ENCODE data around the gene NUP214.

Gene NUP214

DNA sequence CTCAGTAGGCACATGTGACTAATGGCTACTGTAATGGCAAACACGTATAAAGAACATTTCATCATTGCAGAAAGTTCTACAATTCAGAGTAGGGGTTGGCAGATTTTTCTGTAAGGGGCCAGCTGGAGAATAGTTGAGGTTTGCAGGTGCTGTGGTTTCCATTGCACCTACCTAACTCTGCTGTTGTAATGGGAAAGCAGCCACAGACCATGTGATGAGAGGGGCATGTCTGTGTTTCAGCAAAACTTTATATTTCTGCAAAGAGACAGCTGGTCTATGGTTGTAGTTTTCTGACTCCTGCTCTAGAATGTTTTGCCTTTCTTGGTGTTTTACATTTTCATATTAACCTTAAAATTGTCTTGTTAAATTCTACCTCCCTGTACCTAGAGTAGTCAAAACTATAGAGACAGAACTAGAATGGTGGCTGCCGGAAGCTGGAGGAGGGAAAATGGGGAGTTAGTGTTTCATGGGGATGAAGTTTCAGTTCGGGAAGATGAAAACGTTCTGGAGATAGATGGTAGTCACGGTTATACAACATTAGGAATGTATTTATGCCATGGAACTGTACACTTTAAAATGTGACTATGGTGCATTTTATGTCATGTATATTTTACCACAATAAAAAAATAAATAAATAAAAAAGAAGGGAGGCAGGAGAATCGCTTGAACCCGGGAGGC lies 44.3 kb downstream of the NUP214 start:
- DNase-seq = no peak
- no peak overlapping the region for H3K4me3 Mint-ChIP-seq
- peaks cover 49% of the 10 kb centered on the region for H3K36me3 Mint-ChIP-seq (ENCODE audit: insufficient read depth)
- no peak for ATAC-seq (replicated peaks)
- peaks cover 4 to 10% of the 10 kb centered on the region in 2 donors for H3K4me1 Mint-ChIP-seq (ENCODE audit: low read depth in 2 of 2)
- H3K27me3 Mint-ChIP-seq = no peaks in the 10 kb centered on the region
- H3K9me3 Mint-ChIP-seq = no peaks in the 10 kb centered on the region
- H3K27ac Mint-ChIP-seq = peak overlapping the region in 1 of 2 donors; percentile 13

DNA sequence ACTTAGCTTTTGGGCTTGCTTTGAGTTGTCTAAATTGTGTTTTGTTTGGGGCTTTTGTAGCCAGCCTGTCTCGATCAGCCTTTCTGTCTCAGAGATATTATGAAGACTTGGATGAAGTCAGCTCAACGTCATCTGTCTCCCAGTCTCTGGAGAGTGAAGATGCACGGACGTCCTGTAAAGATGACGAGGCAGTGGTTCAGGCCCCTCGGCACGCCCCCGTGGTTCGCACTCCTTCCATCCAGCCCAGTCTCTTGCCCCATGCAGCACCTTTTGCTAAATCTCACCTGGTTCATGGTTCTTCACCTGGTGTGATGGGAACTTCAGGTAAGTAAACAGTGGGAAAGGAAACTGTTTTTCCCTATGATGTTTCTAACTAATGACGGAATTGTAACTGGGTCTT lies 48.6 kb downstream of the NUP214 start:
- Mint-ChIP-seq H3K27ac (no peak overlapping the region), H3K4me1 (ENCODE audit: low read depth in 2 of 2) (peaks cover 3 to 9% of the 10 kb centered on the region in 2 donors), H3K36me3 (ENCODE audit: insufficient read depth) (peaks cover 66% of the 10 kb centered on the region), H3K9me3 (no peaks in the 10 kb centered on the region), H3K4me3 (no peak overlapping the region), H3K27me3 (no peaks in the 10 kb centered on the region)
- ATAC-seq (replicated peaks) = no peak
- DNase-seq = no peak

DNA sequence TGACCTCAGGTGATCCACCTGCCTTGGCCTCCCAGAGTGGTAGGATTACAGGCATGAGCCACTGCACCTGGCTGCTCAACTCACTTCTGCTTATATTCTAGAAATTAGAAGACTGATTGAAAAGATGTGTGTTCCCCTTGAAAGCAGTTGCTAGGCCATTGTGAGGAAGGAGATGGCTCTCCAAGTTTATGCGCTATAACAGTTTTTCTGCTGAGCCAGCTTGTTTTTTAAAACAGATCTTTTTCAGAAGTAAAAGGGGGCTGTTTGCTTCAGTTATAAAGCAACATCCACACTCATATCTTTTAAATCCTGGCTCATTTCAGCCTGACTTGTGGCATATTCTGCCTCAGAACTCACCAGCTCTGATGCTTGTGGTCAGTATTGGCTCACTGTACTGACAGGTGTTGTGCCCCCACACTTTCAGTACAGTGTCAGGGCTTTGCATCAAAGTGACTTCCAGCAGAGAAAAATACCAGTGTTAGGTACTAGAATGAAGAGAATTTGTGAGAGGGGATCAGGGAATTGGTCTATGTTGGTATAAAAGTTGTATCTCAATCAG lies 49.4 kb downstream of the NUP214 start:
- Mint-ChIP-seq H3K9me3 (no peaks in the 10 kb centered on the region), H3K27ac (no peak overlapping the region), H3K36me3 (ENCODE audit: insufficient read depth) (peaks cover 71% of the 10 kb centered on the region), H3K4me3 (no peak overlapping the region), H3K27me3 (no peaks in the 10 kb centered on the region), H3K4me1 (ENCODE audit: low read depth in 2 of 2) (peaks cover 4 to 6% of the 10 kb centered on the region in 2 donors)
- ATAC-seq (replicated peaks) (no peak), DNase-seq (no peak)

DNA sequence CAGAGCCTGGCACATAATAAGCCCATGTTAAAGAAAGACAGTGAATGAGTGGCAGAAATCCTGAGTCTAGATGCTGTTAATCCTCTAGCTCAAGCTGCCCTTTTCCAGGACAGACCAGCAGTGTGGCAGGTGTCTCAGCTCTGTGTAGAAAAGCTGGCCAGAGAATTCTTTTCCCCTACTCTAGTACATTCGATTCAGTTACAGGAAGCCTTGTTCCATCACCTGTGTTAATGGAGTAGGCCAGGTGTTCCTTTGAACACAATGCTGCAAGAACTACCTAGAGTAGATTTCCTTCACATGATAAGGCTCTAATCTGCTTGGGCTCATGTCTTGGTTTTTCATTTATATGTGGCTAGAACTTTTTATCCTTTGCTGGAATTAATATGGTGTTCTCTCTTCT lies 52.5 kb downstream of the NUP214 start:
- Mint-ChIP-seq H3K36me3 (ENCODE audit: insufficient read depth) (peaks cover 72% of the 10 kb centered on the region), H3K27ac (no peak overlapping the region), H3K9me3 (no peaks in the 10 kb centered on the region), H3K4me3 (no peak overlapping the region), H3K4me1 (ENCODE audit: low read depth in 2 of 2) (peaks cover 5 to 8% of the 10 kb centered on the region in 2 donors), H3K27me3 (no peaks in the 10 kb centered on the region)
- ATAC-seq (replicated peaks) = no peak
- no peak for DNase-seq

DNA sequence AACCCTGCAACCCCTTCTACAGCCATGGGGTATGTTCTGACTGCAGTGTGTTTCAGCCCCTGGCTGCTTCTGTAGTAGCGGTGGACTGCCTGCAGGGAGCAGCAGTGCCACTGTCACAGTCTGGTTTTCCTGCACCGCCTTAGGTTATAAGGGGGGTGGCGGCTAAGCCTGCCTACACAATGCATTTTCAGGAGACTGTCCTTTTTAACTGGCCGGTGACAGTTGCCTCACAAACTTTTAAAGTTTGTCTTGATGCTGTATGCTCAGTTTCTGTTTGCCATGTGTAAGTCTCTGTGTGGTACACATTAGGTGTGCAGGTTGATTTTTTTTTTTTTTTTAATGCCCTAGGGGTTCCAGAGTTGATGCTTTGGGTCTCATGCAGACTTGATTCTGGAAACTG lies 53.0 kb downstream of the NUP214 start:
- no peak overlapping the region for H3K27ac Mint-ChIP-seq
- peak; percentile 67 to 80 (median 73) for DNase-seq
- no peak overlapping the region for H3K4me3 Mint-ChIP-seq
- H3K27me3 Mint-ChIP-seq = no peaks in the 10 kb centered on the region
- peaks cover 67% of the 10 kb centered on the region for H3K36me3 Mint-ChIP-seq (ENCODE audit: insufficient read depth)
- ATAC-seq (replicated peaks) = peak; percentile 100
- H3K9me3 Mint-ChIP-seq = no peaks in the 10 kb centered on the region
- H3K4me1 Mint-ChIP-seq (ENCODE audit: low read depth in 2 of 2) = peaks cover 5 to 8% of the 10 kb centered on the region in 2 donors

DNA sequence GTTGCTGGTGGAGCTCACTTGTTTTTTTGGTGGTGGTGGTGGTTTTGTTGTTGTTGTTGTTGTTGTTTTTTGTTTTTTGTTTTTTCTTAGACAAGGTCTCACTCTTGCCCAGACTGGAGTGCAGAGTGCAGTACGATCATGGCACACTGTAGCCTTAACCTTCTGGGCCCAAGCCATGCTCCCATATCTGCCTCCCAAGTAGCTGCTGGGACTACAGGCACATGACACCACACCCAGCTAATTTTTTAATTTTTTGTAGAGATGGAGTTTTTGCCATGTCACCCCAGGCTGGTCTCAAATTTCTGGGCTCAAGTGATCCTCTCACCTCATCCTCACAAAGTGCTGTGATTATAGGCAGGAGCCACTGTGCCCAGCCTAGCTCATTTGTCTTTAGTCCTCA lies 53.5 kb downstream of the NUP214 start:
- peaks cover 5 to 8% of the 10 kb centered on the region in 2 donors for H3K4me1 Mint-ChIP-seq (ENCODE audit: low read depth in 2 of 2)
- no peak for ATAC-seq (replicated peaks)
- peak overlapping the region in 1 of 2 donors; percentile 12 for H3K27ac Mint-ChIP-seq
- H3K36me3 Mint-ChIP-seq (ENCODE audit: insufficient read depth) = peaks cover 68% of the 10 kb centered on the region
- H3K27me3 Mint-ChIP-seq = no peaks in the 10 kb centered on the region
- no peak for DNase-seq
- H3K9me3 Mint-ChIP-seq = no peaks in the 10 kb centered on the region
- no peak overlapping the region for H3K4me3 Mint-ChIP-seq

DNA sequence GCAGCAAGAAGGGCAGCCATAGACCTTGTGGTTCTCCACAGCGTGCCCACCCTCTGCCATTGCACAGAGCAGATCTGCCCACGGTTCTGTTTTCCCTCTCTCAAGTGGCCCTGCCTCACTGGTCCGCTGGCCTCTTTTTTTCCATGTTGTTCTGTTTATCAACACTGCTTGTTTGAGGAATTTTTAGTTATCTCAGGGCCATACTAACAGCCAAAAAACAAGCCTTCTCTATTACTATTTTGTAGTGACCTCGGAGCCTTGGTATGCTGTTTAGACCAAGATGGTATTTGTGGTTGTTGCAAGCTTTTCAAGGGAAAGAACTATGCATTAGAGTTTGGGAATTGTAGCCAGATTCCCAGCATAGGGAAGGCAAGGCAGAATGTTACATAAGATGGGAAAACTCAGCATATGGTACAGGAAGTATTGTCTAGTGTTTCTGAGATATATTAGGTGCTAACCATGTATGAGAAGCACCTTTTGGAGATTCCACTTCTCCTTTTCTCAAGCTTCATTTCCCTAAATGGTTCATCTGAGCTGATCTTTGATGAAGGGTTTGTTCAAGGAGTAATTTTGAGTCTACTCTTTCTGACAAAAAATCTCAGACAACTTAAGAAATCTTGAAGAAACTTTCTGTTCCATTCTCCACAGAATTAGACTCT lies 54.3 kb downstream of the NUP214 start:
- H3K36me3 Mint-ChIP-seq (ENCODE audit: insufficient read depth) = peaks cover 69% of the 10 kb centered on the region
- peak overlapping the region in 1 of 2 donors; percentile 12 for H3K27ac Mint-ChIP-seq
- no peak overlapping the region for H3K4me3 Mint-ChIP-seq
- peaks cover 5 to 8% of the 10 kb centered on the region in 2 donors for H3K4me1 Mint-ChIP-seq (ENCODE audit: low read depth in 2 of 2)
- ATAC-seq (replicated peaks) = no peak
- no peaks in the 10 kb centered on the region for H3K9me3 Mint-ChIP-seq
- no peak for DNase-seq
- H3K27me3 Mint-ChIP-seq = no peaks in the 10 kb centered on the region

DNA sequence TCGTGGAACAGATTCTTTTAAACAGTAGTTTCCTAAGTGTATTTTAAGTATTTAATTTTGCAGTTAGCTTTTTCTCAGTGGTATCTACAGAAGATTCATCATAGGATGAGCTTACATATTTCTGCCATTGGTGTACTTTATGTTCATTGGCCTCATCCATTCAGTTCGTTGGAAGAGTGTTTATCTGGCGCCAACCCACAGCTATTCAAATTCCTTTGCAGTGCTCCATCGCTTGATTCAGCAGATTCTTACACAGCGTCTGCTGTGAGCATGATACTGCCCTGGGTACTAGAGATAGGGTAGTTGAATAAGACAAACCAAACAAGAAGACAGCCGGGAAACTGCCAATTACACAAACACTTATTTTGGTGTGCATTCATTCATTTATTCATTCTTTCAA lies 55.1 kb downstream of the NUP214 start:
- H3K9me3 Mint-ChIP-seq = no peaks in the 10 kb centered on the region
- H3K36me3 Mint-ChIP-seq (ENCODE audit: insufficient read depth) = peaks cover 62% of the 10 kb centered on the region
- no peak overlapping the region for H3K4me3 Mint-ChIP-seq
- ATAC-seq (replicated peaks) = no peak
- no peak for DNase-seq
- H3K4me1 Mint-ChIP-seq (ENCODE audit: low read depth in 2 of 2) = peaks cover 5 to 8% of the 10 kb centered on the region in 2 donors
- no peaks in the 10 kb centered on the region for H3K27me3 Mint-ChIP-seq
- H3K27ac Mint-ChIP-seq = no peak overlapping the region

DNA sequence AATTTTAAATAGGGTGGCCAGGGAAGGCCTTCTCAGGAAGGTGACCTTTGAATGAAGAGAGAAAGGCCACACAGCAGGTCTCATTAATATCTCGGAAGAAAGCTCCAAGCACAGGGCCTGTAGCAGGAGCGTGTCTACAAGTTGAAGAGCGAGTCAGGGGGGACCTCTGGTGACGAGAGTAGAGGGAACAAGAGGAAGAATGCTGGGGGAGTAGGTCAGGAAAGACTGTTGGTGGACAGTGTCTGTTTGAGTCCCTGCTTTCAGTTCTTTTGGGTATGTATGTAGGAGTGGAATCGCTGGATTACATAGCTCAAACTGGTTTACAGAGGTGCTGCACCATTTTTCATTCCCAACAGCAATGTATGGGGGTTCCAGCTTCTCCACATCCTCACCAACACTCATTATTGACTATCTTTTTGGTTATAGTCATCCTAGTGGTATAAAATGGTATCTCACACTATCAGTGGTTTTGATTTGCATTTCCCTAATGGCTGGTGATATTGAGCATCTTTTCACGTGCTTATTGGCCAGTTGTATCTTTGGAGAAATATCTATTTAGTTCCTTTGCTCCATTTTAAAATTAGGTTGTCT lies 55.8 kb downstream of the NUP214 start:
- Mint-ChIP-seq H3K9me3 (no peaks in the 10 kb centered on the region), H3K4me3 (no peak overlapping the region), H3K27me3 (no peaks in the 10 kb centered on the region), H3K36me3 (ENCODE audit: insufficient read depth) (peaks cover 62% of the 10 kb centered on the region), H3K27ac (no peak overlapping the region), H3K4me1 (ENCODE audit: low read depth in 2 of 2) (peaks cover 5 to 8% of the 10 kb centered on the region in 2 donors)
- ATAC-seq (replicated peaks) = no peak
- DNase-seq = no peak

DNA sequence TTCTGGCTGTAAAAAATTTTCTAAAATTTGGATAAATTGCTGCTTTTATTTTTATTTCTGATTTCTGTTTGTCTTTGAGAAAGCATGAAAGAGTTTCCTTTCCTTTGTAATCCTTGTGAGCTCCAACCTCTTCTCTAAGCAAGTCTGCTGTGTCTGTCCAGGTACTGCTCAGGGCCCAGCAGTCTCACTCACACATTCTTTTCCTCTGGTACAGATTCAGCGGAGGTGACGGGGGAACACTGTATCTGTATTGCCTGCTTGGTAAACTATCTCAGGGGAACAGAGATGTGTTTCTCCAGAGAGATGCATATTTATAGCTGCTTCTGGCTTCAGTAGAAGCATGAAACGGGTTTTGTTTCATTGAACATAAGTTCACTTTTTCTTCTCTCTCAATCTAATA lies 60.5 kb downstream of the NUP214 start:
- Mint-ChIP-seq H3K4me1 (ENCODE audit: low read depth in 2 of 2) (peaks cover 1 to 3% of the 10 kb centered on the region in 2 donors), H3K9me3 (no peaks in the 10 kb centered on the region), H3K36me3 (ENCODE audit: insufficient read depth) (peaks cover 72% of the 10 kb centered on the region), H3K27me3 (no peaks in the 10 kb centered on the region), H3K4me3 (no peak overlapping the region), H3K27ac (no peak overlapping the region)
- ATAC-seq (replicated peaks) (no peak), DNase-seq (no peak)

DNA sequence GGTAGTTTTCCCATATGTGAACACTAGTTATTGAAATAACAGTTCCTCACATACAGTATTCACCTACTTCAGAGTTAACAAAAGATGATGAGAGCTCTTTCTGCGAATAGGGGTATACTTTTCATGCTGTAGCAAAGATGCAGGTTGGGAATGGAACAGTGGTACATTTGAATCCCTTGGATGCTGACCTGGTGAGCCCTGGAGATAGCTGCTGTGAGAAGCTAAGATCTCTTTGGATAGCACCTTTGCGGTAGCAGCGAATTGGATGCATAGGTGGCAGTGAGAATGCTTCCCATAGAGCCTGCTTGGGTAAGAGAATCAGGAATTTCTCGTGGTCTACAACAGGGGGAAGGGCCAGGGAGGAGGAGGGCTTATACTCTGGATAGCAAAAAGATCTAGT lies 61.2 kb downstream of the NUP214 start:
- DNase-seq (no peak), ATAC-seq (replicated peaks) (no peak)
- H3K4me1 Mint-ChIP-seq (ENCODE audit: low read depth in 2 of 2) = peaks cover 0 to 3% of the 10 kb centered on the region in 2 donors
- H3K27me3 Mint-ChIP-seq = no peaks in the 10 kb centered on the region
- no peaks in the 10 kb centered on the region for H3K9me3 Mint-ChIP-seq
- H3K27ac Mint-ChIP-seq = no peak overlapping the region
- no peak overlapping the region for H3K4me3 Mint-ChIP-seq
- peaks cover 71% of the 10 kb centered on the region for H3K36me3 Mint-ChIP-seq (ENCODE audit: insufficient read depth)

DNA sequence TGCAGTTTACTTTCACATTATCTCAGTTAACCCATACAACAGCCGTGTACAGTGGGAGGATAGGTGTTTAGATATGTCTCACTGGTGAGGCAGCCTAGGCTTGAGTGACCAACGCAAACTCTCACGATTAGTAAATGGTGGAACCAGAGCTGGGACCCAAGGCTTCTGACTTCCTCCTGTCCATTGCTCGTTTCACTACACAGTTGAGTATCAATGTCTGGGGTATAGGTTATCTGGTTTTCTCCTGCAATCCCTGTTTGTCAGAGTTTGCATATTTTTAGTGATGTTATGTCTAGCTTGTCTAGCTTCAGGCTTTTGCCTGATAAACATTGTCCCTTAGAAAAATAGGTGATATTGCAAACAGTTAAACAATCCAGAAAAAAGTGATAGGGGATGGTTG lies 62.6 kb downstream of the NUP214 start:
- Mint-ChIP-seq H3K9me3 (no peaks in the 10 kb centered on the region), H3K4me1 (ENCODE audit: low read depth in 2 of 2) (no peaks in the 10 kb centered on the region), H3K27ac (no peak overlapping the region), H3K36me3 (ENCODE audit: insufficient read depth) (peaks cover 72% of the 10 kb centered on the region), H3K4me3 (no peak overlapping the region), H3K27me3 (no peaks in the 10 kb centered on the region)
- no peak for DNase-seq
- no peak for ATAC-seq (replicated peaks)

DNA sequence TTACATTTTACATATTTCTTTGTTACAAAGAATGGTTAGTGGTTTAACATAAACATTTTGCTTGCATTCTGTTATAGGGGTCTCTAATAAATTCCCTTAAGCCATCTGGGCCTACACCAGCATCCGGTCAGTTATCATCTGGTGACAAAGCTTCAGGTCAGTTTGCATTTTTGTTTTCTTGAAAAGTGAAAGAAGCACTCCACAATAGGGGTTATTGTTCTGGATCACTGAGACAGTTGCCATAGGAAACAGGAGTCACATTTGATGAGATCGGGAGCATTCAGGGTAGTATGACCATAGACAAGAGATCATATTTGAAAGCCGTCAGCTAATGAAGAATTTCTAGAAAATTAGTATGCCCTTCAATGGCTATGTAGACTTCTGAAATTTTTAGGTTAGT lies 63.6 kb downstream of the NUP214 start:
- H3K36me3 Mint-ChIP-seq (ENCODE audit: insufficient read depth) = peaks cover 70% of the 10 kb centered on the region
- ATAC-seq (replicated peaks) = no peak
- H3K4me1 Mint-ChIP-seq (ENCODE audit: low read depth in 2 of 2) = no peaks in the 10 kb centered on the region

DNA sequence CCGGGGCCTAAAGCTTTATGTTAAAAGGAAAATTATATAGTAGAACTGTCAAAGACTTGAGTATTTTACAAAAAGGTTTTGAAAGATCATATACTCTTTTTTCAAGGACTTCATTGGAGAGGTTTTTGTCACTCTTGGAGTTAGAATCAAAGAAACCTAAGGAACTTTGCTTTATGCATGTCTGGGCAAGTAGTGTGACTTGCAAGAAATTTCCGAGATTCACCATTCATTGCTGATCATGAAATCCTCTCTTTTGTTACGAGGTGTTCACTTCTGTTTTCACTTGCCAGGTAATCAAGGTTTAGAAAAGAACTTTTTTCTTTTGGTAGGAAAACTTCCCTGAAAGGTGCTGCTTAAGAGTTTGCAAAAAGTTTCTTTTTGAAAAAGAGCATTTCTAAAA lies 64.8 kb downstream of the NUP214 start:
- peaks cover 72% of the 10 kb centered on the region for H3K36me3 Mint-ChIP-seq (ENCODE audit: insufficient read depth)
- no peak overlapping the region for H3K4me3 Mint-ChIP-seq
- no peak for ATAC-seq (replicated peaks)
- H3K9me3 Mint-ChIP-seq = no peaks in the 10 kb centered on the region
- no peak for DNase-seq
- H3K27ac Mint-ChIP-seq = no peak overlapping the region
- H3K27me3 Mint-ChIP-seq = no peaks in the 10 kb centered on the region
- H3K4me1 Mint-ChIP-seq (ENCODE audit: low read depth in 2 of 2) = no peaks in the 10 kb centered on the region

More for the DNA sequence above, 63.6 kb downstream of the NUP214 start:
- Mint-ChIP-seq H3K27me3 (no peaks in the 10 kb centered on the region), H3K4me3 (no peak overlapping the region), H3K9me3 (no peaks in the 10 kb centered on the region), H3K27ac (no peak overlapping the region)
- DNase-seq = no peak
